DMS153 (cell line): ENCODE data around the gene NES.
"Not testable (repeated sequence)": the region's sequence is repeated elsewhere in the genome, so short reads cannot be mapped to it uniquely, and the experiment has no call there.

Experiments used
- DNase-seq: peaks from one replicate; lab custom pipeline; 2025; lab: John Stamatoyannopoulos, UW

Gene NES

DNA sequence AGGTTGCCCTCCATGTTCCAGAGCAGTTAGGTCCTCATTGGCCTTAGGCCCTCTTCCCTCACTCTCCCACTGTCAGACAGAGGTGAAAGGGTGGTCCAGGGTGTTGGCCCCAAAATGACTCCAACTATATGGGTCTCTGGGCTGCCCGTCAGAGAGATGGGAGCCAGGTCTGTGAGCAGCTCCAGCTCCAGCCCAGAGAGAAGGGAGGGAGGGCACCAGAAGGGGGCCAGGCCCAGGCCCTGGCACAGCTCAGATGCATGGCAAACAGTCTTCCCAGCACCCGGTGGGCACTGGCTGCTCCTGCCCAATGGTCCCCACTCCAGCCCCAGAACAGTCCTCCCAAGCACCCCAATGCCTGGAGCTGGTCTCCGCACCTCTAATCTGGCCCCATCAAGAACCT lies 33.1 kb downstream of the NES start:
- no peak for DNase-seq

DNA sequence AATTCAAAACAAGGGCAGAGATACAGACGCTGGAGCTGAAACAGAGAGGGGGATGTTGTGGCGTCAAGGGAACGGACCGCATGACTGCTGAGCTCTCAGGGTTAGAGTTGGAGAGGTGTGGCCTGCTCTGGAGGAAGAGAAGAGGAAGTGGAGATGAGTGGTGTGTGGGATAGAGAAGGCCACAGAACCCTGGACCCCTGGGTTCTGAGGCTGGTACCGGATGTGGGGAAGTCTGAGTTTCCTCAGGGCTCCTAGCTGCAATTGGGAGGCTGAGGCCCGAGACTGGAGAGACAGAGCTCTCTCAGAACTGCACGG lies 33.5 kb downstream of the NES start:
- no peak for DNase-seq

DNA sequence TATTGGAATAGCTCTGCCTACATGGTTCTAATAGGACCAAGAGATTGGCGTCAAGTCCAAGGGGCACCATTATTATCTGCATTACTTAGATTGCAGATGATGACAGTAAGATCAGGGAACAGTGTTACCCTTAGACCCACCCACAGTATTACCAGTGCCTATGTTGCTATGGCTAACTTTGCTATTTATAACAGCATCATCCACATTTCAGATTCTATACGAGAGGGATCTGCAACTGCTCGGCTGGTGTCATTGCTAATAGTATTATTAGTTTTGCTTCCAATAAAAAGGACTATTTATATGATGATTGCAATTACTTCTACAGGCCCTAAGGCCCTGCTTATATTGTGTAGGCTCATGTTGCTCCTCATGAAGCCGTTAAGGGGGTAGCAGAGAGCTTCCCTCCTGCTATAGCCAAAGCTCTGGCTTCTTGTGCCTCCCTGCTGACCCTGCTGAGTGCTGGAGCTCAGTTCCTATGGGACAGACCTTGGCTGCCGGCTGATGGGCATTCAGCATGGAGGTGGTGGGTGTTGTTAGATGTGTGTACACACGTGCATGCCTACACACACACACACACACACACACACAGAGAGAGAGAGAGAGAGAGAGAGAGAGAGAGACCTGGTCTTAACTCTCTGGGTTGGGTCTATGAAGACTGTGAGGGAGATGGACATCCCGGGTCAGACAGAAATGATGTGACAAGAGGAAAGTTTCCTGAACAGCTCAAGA lies 34.0 kb downstream of the NES start:
- no peak for DNase-seq

DNA sequence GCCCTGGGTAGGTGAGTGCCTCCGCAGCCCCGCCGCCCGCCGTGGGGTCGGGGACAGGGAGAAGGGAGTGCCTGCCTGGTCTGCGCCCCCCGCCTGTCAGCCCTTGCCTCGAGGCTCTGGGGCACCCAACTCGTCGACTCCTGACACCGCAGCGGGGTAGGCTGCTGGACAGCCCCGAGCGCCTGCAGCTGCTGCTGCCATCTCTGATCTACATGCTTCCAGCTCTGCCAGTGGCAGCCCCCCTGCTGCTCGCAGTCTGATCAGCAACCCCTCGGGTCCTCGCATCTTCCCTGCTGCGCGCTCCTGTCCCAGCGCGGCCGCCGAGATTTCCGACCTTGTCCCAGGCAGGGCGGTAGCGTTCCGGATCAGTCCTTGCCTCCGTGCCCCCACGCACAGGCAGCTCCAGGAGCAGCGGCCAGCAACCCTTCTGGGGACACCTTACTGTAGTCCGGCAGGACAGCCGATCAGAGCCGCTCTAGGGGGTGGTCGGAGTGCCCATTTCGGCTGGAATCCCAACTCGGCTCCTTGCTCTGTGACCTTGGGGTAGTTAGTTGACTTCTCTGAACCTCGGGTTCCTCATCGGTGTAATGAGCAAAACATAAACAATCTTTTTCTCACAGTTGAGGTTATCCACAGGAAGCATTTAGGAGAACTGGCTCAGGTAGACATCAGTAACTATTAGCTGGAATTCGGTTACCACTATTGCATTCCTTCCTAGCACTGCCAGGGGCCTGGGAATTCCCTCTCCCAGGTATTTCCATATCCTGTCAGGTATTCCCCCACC lies 34.8 kb downstream of the NES start:
- DNase-seq, result no peak

DNA sequence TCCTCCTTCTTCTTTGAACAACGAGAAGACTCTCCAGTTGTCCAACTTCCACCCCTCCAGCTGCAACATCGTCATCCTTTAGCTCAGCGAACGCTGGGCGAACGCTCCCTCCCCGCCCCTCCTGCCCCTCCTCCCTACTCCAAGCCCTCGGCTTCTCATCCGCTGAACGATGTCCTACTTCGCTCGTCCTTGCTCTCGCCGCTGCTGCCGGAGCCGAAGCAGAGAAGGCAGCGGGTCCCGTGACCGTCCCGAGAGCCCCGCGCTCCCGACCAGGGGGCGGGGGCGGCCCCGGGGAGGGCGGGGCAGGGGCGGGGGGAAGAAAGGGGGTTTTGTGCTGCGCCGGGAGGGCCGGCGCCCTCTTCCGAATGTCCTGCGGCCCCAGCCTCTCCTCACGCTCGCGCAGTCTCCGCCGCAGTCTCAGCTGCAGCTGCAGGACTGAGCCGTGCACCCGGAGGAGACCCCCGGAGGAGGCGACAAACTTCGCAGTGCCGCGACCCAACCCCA lies 35.4 kb downstream of the NES start, which contains the start of gene BCAN:
TSS of gene BCAN (plus strand) at position 357 of the 504 bp plus-strand sequence. CDS start 3,938 bp downstream, outside the sequence.
- no peak for DNase-seq

DNA sequence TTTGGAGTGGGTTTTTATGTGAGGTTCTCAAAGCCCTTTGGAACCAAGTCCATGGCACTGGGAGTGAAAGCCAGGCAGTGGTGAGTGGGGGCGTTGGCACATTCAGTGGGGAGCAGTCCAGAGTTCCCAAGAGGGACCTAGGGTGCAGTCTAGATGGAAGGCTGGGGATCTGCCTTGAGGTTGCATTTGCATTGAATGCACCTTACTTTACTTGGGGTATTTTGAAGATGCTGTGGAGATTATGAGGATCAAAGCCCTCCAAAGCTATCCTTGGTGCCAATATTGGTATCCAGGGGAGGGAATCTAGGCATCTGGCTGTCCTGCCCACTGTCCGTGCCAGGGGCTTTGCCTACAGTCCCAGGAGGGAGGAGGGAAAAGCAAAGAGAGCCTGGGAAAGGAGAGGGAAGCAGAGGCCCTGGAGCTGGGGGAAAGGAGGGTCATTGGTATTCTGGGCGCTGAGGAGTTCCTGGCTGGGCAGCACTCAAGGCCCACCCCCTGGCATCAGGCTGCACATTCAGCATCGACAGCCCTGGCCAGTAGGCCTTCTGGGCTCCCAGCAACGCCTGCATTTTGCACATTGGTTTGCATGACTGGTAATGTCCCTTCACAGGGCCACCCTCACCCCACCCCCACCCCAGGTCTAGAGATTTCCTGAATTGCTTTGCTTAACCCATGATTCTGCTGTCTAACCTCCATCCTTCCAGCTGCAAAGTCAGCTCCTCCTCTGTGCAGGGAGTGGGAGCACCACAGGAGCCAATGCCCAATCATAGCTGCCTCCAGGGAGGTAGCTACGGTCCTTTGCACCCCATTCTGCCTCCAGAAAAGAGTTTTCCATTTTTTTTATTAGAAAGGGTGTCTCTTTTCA lies 36.1 kb downstream of the NES start:
- DNase-seq, result no peak

DNA sequence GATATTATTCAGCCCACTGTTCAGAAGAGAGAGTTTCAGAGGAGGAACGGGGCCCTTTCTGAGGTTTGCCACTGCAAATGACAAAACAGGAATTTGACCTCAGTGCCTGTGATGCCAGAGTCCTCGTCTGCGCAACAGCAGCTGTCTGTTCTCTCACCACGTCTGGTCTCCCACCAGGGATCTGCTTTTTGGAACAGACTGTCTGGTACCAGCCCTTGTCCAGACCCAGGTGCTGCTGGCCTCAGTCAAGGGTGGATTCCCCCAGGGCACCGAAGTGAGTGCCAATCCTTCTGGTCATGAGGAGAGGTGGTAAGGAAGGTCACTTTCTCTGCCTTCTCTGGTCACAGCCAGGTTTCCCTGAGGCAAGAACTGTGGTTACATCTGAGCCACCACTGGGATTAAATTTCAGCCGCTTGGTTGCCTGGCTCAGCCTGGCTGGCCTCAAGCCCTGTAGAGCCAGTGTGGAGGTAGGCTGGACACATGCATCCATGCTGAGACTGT lies 37.6 kb downstream of the NES start:
- no peak for DNase-seq

DNA sequence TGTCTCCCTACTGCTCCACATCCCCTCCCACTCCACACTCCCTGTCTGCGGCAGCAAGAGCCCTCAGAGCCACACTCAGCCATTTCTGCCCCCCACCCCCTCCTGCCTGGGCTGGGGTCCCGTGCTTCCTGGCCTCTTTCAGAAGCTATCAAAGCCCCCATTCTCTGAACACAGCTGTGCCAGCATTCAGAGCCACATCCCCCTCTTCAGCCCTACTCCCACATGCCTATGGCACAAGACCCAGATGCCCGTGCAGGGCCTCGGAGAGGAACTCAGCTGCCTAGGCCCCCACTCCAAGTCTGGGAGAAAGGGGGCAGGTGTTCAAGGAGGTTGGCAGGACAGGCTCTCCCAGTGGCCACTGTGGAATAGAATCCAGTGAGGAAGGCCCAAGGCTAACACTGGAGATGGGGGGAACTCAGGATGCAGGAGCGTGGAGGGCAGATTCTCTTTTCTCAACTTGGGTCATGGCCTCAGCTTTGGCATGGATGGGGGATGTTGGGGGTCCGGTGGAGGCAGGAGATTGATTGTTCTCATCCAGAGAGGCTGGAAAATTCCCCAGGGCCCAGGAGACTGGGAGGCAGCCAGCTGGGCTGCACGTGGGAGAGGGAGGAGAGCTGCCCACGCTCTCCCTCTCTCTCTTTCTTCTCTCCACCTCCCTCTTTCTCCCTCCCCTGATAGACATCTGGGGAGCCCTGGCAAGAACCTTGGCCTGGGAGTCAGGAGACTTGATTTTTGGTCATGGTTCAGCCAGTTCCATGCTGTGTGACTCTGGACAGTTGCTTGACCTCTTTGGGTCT lies 38.8 kb downstream of the NES start:
- DNase-seq, result no peak

DNA sequence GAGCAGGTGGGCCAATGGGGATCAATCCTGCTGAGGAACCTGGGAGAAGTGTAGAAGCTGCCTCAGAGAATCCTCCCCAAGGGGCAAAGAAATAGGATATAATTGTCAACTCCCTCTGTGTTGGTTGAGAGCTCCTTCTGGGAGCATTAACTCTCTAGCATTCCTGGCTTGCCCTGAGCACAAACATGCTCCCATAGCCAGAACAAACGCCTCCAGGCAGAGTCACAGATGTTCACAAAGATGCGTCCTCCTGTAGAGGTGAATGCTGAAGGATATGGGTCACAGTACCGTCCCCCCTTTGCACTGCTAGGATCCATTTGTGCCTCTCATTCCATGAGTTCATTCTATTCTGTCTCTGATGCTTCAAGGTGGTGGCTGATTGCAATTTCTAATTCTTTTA lies 44.9 kb downstream of the NES start:
- no peak for DNase-seq

DNA sequence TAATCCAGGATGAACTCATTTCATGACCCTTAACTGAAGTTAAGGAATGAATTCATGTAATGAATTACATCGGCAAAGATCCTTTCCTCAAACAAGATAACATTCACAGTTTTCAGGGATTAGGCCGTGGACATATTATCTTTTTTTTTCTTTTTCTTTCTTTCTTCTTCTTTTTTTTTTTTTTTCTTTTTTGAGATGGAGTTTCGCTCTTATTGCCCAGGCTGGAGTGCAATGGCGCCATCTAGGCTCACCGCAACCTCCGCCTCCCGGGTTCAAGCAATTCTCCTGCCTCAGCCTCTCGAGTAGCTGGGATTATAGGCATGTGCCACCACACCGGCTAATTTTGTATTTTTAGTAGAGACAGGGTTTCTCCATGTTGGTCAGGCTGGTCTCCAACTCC lies 46.1 kb downstream of the NES start:
- DNase-seq, result not testable (repeated sequence)

DNA sequence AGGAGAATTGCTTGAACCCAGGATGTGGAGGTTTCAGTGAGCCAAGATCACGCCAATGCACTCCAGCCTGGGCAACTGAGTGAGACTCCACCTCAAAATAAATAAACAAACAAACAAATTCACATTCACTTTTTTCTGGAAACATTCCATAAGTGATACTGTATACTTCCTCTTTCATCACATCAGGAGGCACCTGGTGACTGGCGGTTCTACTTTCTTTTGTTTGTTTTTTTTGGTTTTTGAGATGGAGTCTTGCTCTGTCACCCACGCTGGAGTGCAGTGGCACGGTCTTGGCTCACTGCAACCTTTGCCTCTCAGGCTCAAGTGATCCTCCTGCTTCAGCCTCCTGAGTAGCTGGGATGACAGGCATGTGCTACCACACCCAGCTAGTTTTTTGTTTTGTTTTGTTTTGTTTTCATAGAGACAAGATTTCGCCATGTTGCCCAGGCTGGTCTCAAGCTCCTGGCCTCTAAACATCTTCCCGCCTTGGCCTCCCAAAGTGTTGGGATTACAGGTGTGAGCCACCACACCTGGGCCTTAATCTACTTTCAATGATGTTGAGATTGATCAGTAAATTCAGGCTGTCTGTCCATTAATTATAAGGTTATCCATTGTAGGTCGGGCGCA lies 47.3 kb downstream of the NES start:
- DNase-seq, result no peak

DNA sequence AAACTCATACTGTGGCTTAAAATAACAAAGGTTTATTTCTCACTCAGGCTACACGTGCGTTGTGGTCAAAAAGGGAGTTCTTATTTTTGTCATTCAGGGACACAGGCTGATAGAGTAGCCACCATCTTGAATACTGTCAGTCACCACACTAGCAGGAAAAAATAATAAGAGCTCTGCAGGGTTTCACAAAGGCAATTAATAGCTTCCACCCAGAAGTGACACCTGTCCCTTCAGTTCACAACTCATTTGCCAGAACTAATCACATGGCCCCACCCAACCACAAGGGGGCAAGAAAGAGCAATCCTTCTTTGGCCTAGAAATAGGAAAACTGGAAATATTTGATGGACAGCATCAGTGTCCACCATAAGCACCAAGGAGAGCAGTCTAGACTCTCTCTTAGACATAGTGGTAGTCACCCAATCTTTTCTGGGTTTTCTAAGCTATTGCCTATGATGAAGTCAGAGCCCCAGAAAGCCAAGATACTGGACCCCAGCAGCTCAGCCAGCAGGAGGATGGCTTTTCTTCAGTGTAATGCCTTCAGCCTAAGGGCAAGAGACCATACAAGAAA lies 49.8 kb downstream of the NES start:
- peak; percentile 25 for DNase-seq

DNA sequence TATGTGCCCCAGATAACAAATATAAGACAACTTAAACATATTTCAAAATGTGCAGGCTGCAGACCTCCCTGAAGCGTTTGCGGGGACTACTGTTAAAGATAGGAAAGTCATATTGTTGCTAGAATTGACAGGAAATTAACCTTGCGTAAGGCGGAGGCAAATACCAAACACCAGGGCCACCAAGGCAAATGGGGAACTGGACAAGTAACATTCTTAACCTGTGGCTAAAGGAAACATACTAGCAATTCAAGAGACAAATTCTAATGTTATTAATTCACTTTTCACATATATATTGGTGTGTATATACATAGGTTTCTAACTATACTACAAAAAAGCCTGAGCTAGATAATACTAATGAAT lies 51.1 kb downstream of the NES start:
- DNase-seq, result no peak

DNA sequence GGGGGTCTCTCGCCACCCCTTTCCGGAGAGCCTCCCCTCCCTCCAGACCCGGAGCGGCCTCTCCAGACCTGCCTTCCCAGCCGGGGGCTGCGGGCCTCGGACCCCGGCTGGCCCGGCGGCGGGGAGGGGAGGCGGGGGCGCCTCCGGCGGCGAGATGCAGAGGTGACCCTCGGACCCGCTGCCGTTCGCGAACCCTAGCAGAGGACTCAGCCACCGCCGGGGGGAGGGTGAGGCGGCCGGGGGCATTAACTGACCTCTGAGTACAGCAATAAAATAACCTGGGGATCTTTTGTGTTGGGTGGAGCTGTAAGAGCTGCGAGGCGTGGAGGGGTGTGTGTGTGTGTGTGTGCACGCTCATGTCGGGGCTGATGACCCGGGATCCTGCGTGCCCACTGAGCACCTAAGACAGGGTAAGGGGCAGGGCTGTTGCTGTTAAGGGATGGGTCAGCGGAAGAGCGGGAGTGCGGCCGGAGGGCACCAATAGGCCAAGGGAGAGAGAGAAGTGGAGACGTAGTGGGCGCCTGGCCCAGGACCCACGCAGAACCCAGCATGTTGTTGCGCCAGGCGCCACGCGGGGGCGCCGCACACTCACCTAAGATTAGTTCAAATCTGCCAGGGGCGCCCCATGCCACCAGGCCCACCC lies 51.6 kb downstream of the NES start:
- DNase-seq, result no peak

DNA sequence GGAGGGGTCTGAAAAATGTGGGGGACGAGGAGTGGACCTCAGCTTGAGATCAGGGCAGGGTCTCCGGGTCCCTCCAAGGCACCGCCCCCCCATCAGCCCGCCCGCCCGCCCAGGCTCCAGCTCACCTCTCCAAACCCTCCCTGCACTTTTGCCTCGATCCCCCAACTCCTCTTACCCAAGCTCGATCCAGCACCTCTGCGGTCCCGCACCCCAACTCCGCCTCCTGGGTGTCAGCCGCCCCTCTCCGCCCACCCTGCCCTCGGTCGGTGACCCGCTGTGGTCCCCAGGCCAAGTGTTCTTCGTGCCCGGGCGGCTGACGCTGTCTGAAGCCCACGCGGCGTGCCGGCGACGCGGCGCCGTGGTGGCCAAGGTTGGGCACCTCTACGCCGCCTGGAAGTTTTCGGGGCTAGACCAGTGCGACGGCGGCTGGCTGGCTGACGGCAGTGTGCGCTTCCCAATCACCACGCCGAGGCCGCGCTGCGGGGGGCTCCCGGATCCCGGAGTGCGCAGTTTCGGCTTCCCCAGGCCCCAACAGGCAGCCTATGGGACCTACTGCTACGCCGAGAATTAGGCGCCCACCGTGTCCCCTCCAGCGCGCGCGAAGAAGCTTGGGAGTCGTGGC lies 52.3 kb downstream of the NES start:
- no peak for DNase-seq

DNA sequence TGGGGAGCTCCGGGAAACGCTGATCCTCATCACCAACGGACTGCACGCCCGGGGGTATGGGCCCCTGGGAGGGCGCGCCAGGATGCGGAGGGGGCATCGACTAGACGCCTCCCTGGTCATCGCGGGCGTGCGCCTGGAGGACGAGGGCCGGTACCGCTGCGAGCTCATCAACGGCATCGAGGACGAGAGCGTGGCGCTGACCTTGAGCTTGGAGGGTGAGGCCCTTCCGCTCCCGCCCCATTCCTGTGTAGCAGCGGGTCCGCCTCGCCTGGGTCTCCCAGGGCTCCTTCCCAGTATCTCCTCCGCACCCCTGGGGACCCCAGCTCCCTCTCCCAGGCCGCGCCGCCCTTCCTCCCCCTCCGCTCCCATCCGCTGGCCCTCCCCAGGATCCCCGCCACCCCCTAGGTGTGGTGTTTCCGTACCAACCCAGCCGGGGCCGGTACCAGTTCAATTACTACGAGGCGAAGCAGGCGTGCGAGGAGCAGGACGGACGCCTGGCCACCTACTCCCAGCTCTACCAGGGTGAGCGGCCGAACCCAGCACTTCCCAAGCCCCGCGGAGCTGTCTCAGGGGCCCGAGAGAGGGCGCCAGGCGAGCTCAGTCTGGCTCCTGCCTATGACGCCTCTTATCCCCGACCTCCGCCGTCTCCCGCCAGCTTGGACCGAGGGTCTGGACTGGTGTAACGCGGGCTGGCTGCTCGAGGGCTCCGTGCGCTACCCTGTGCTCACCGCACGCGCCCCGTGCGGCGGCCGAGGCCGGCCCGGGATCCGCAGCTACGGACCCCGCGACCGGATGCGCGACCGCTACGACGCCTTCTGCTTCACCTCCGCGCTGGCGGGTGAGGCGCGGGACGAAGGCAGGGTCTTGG lies 53.0 kb downstream of the NES start:
- no peak for DNase-seq

DNA sequence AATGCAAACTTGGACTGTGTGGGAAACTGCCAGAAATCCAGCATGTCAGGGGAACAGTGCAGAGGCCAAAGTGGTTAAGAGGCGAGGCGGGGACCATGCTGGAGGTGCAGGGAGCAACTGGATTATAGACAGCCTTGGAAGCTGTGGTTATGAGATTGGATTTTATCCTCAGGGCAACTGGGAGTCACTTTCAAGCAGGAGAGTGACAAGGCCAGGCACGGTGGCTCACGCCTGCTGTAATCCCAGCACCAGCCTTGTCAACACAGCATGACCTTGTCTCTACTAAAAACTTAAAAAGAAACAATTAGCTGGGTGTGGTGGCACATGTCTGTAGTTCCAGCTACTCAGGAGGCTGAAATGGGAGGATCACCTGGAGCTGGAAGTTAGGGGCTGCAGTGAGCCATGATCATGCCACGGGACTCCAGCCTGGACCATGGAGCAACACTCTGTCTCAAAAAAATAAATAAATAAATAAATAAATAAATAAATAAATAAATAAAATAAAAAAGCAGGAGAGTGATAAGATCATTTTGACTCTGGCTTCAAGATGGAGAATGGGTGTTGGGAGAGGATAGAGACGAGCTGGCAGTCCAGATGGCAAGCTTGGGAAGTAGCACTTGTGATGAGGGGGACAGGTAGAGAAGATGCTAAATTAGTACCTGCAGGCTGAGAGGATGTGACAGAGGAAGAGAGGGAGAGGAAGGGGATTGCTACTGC lies 54.5 kb downstream of the NES start:
- no peak for DNase-seq

DNA sequence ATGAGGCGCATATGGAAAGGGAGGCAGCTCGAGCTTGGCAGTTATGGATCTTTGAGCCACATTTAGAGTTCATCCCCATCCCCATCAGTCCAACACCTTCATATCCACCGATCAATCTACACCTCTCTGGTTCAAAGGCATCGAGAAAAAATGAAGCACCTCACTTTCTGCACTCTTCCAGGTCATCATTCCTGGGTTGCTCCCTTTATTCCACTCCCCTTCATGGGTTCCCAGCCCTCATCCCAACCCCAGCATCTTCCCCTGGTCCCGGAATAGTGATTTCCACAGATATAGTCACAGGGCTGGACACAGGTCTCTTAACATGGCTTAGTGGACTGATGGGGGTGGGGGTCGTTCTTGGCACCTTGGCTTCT lies 57.6 kb downstream of the NES start:
- DNase-seq, result no peak
